ENCODE data around the gene RNU6-9. TPM values are rescaled to one million over a fixed set of nuclear protein-coding genes. Genes with fewer than 3 reads are reported as not detected.
A peak's percentile ranks its signal among the peaks of the same experiment; 100 is the strongest.

RNU6-9 gene
- total RNA-seq, 1 donor, result not detected

DNA sequence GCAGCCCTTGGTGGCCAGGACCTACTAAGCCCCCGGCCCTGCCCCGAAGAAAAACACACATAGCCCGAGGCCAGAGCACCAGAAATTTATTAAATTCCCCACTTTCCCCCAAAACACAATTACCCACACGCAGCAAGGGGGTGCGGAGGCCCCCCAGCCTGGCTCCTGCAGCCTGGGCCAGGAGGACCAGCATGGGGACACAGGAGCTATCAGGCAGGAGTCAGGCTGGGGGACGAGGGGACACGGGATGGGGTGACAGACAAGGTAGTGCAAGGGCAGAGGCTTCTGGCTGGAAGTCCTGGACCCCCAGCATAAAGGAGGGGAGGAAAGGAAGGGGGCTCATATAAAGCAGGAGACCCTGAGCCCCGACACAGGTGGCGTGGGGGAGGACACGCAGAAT lies 3.1 kb downstream of the RNU6-9 start:
- no peak overlapping the region for H3K4me3 ChIP-seq (ENCODE audit: low read depth, low read length)
- TF ChIP-seq, protein P1, sequence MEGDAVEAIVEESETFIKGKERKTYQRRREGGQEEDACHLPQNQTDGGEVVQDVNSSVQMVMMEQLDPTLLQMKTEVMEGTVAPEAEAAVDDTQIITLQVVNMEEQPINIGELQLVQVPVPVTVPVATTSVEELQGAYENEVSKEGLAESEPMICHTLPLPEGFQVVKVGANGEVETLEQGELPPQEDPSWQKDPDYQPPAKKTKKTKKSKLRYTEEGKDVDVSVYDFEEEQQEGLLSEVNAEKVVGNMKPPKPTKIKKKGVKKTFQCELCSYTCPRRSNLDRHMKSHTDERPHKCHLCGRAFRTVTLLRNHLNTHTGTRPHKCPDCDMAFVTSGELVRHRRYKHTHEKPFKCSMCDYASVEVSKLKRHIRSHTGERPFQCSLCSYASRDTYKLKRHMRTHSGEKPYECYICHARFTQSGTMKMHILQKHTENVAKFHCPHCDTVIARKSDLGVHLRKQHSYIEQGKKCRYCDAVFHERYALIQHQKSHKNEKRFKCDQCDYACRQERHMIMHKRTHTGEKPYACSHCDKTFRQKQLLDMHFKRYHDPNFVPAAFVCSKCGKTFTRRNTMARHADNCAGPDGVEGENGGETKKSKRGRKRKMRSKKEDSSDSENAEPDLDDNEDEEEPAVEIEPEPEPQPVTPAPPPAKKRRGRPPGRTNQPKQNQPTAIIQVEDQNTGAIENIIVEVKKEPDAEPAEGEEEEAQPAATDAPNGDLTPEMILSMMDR (IDR thresholded peaks at IDR 0.05; ENCODE audit: insufficient read depth, low read depth, low read length), result no peak
- DNase-seq (ENCODE audit: low read depth), result no peak

DNA sequence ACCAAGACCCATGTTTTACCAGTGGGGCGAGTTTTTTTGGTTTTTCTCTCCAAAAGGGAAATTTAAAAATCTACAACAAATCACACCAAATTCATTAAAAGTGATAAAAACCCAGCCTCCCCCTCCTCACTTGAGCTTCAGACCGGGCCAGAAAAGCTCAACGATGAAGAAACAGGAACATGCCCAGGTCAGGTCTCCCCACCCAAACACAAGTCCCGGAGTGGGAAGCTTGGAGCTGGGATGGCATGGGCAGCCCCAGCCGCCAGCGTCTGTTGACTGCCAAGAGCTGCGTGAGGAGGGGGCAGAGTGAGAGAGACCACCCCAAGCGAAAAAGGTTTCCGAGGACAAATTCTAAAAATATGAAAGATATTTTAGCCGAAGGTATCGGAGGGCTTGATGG lies 3.7 kb downstream of the RNU6-9 start:
- DNase-seq (ENCODE audit: low read depth), result no peak
- H3K4me3 ChIP-seq (ENCODE audit: low read depth, low read length), result no peak overlapping the region
- TF ChIP-seq, protein P1 (IDR thresholded peaks at IDR 0.05; ENCODE audit: insufficient read depth, low read depth, low read length), result no peak

DNA sequence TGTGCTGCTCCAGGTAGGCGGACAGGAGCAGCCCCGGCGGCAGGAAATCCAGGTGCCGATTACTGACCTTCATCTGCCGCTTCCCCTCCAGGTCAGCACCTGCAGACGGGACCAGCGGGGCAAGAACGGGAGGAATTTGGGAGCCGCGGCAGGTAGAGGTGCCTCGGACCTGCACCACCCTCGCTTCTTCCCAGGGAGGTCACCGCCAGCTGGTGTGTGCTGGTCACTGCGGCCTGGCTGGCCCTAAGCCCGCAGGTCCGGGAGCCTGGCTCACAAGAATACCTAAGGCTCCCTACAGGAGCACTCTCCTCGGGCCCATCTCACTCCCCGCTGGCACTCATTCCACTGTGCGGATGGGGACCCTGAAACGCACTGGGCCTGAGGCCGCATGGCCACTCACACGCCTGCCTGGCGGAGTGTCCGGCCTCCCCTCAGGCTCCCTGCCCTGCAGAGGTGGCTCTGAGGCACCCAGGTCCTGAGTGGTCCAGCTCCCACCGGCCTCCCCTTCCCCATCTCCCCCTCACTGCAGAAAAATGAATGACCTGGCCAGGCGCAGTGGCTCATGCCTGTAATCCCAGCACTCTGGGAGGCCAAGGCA lies 4.3 kb downstream of the RNU6-9 start:
- no peak overlapping the region for H3K4me3 ChIP-seq (ENCODE audit: low read depth, low read length)
- TF ChIP-seq, protein P1 (IDR thresholded peaks at IDR 0.05; ENCODE audit: insufficient read depth, low read depth, low read length), result peak; percentile 13
- DNase-seq (ENCODE audit: low read depth), result no peak

DNA sequence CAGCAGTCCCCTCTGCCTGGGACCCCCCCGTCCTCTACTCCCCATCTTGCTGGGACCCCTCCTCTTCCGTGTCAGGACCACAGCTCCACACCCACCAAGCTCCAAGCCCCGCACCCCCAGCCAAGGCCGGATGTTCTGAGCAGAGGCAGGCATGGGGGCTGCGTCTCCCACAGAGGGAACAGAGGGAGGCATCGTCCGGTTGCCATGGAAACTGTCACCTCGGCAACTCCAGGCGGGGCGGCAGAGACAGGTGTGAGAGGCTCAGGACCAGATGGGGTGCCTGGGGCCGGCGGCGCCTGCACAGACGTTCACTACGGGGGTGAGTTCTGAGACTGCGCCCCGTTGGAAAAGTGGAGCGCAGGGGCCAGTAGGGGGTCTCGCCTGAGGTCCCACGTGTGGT lies 5.4 kb downstream of the RNU6-9 start:
- TF ChIP-seq, protein P1 (IDR thresholded peaks at IDR 0.05; ENCODE audit: insufficient read depth, low read depth, low read length), result no peak
- no peak overlapping the region for H3K4me3 ChIP-seq (ENCODE audit: low read depth, low read length)
- DNase-seq (ENCODE audit: low read depth), result no peak

DNA sequence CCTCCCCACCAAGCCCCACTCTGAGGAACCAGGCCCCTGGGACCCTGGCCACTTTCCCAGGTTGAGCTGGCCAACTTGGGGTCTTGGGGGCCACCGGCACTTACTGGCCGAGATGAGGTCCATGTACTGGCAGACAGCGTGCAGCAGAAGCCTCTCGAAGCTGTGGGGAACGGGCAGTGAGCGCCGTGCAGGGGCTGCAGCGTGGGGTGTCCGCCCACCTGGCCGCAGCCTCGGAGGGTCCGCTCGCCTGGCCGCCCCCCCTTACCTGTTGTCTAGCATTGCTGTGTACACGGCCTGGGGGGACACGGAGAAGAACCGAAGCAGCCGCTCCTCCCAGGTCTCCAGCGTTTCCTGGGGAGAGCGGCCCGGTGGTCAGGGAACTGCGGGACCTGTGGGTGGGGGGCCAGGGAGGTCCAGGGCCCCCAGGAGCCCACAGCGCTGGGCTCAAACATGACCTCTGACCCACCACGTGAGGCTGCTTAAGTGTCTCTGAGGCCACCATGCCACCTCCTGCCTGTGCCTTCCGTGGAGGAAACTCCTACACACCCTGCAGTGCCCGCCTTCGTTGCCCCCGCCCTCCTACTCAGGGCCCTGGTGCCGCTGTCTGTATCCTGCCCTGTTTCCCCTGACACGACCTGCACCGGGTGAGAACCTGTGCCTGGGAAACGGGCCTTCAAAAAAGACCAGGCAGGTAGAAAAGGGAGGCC lies 6.2 kb downstream of the RNU6-9 start:
- no peak overlapping the region for H3K4me3 ChIP-seq (ENCODE audit: low read depth, low read length)
- TF ChIP-seq, protein P1 (IDR thresholded peaks at IDR 0.05; ENCODE audit: insufficient read depth, low read depth, low read length), result no peak
- no peak for DNase-seq (ENCODE audit: low read depth)

DNA sequence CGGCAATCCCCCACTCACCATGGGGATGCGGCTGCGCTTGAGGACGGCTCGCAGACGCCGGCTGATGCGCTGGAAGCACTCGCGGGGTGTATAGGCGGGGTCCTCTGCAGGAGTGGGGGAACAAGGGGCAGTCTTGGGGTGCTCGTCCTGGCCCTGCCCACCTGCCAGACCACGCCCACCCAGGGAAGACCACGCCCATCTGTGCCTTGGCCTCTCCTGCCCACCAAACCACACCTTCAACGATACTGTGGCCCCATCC lies 6.7 kb downstream of the RNU6-9 start:
- DNase-seq (ENCODE audit: low read depth), result no peak
- no peak overlapping the region for H3K4me3 ChIP-seq (ENCODE audit: low read depth, low read length)
- TF ChIP-seq, protein P1 (IDR thresholded peaks at IDR 0.05; ENCODE audit: insufficient read depth, low read depth, low read length), result no peak
